Nephron progenitor cell (in vitro differentiated cells): ENCODE data around the gene GALK2.

Source experiments
- DNase-seq: peaks from one replicate; pipeline ENCODE4 v3.0.0; 2021
- H3K27ac Mint-ChIP-seq: 2 replicates; pipeline ENCODE4 v1.8.0; 2021; ENCODE audit warnings: mild to moderate bottlenecking, moderate library complexity, mixed read lengths
- H3K27me3 Mint-ChIP-seq: 2 replicates; pipeline ENCODE4 v1.8.0; 2021; ENCODE audit warnings: mild to moderate bottlenecking, low read depth, mixed read lengths; ENCODE audit not compliant: poor library complexity
- H3K36me3 Mint-ChIP-seq: 2 replicates; pipeline ENCODE4 v1.8.0; 2021; ENCODE audit warnings: low read depth, mixed read lengths
- H3K4me1 Mint-ChIP-seq: 2 replicates; pipeline ENCODE4 v1.8.0; 2021; ENCODE audit warnings: mixed read lengths
- H3K4me3 Mint-ChIP-seq: 2 replicates; pipeline ENCODE4 v1.8.0; 2021; ENCODE audit warnings: mild to moderate bottlenecking, moderate library complexity, mixed read lengths
- H3K9me3 Mint-ChIP-seq: 2 replicates; pipeline ENCODE4 v1.8.0; 2021; ENCODE audit warnings: mild to moderate bottlenecking, moderate library complexity, mixed read lengths
- CTCF ChIP-seq: fragments of 200-600 bp; sonication (generic); IDR thresholded peaks from 2 replicates; pipeline ENCODE4 v1.5.0; 2021; ENCODE audit warnings: antibody characterized with exemption

Gene GALK2

GRCh38 chr15:49185473-49185872, 15.4 kb downstream of the GALK2 start:
- no peak for TF ChIP-seq CTCF
- H3K4me3 Mint-ChIP-seq, result no peak overlapping the region
- H3K27me3 Mint-ChIP-seq, result no peaks in the 10 kb centered on the region
- H3K9me3 Mint-ChIP-seq, result peaks cover 18% of the 10 kb centered on the region
- peaks cover 27% of the 10 kb centered on the region for H3K36me3 Mint-ChIP-seq
- no peak for DNase-seq
- H3K4me1 Mint-ChIP-seq, result peaks cover 6% of the 10 kb centered on the region
- no peak overlapping the region for H3K27ac Mint-ChIP-seq

DNA sequence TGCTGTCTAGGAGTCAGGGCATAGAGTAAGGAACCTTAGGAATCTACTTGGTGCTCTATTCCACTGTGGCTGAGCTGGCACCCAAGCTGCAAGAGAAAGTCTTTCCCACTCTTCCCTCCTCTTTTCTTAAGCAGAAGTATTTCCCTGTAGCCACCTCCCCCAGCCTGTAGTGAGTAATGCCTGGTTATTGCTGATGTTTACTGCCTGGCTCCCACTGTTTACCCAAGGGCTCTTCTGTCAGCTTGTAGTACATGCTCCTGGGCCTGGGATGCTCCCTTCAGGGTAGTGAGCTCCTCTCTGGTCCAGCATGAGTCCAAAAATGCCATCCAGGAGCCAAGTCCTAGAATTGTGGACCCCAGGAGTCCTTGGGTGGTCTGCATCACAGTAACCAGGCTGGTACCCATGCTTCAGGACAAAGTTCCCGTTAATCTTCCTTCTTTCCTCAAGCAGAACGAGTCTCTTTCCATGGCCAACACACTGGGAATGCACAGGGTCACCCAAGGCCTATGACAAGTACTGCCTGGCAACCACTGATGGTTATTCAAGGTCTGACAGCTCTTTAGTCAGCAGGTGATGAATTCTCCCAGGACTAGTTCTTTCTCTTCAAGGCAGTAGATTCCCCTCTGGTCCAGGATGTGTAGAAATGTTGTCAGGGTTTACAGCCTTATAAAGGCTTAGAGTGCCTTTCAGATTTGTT, 17.6 kb downstream of the GALK2 start:
- Mint-ChIP-seq H3K4me3 (no peak overlapping the region), H3K9me3 (peaks cover 11% of the 10 kb centered on the region), H3K4me1 (peaks cover 6% of the 10 kb centered on the region), H3K27me3 (no peaks in the 10 kb centered on the region), H3K27ac (no peak overlapping the region), H3K36me3 (peaks cover 22% of the 10 kb centered on the region)
- DNase-seq, result no peak
- TF ChIP-seq CTCF, result no peak

GRCh38 chr15:49188933-49189332, 18.9 kb downstream of the GALK2 start:
- Mint-ChIP-seq H3K9me3 (peaks cover 9% of the 10 kb centered on the region), H3K27ac (no peak overlapping the region), H3K4me1 (peaks cover 6% of the 10 kb centered on the region), H3K4me3 (no peak overlapping the region), H3K36me3 (peaks cover 16% of the 10 kb centered on the region), H3K27me3 (no peaks in the 10 kb centered on the region)
- DNase-seq, result no peak
- no peak for TF ChIP-seq CTCF

- Mint-ChIP-seq H3K4me1 (peaks cover 6% of the 10 kb centered on the region), H3K9me3 (peaks cover 9% of the 10 kb centered on the region), H3K27me3 (no peaks in the 10 kb centered on the region), H3K36me3 (peaks cover 16% of the 10 kb centered on the region), H3K27ac (no peak overlapping the region), H3K4me3 (no peak overlapping the region)
- no peak for DNase-seq
- TF ChIP-seq CTCF, result no peak
Observed at GRCh38 chr15:49189631-49190030, 19.6 kb downstream of the GALK2 start.

GRCh38 chr15:49190586-49190985, 20.5 kb downstream of the GALK2 start:
- Mint-ChIP-seq H3K4me1 (peaks cover 6% of the 10 kb centered on the region), H3K4me3 (no peak overlapping the region), H3K9me3 (peaks cover 6% of the 10 kb centered on the region), H3K36me3 (peaks cover 13% of the 10 kb centered on the region), H3K27me3 (no peaks in the 10 kb centered on the region), H3K27ac (no peak overlapping the region)
- no peak for DNase-seq
- no peak for TF ChIP-seq CTCF

GRCh38 chr15:49191892-49192291, 21.8 kb downstream of the GALK2 start:
- peaks cover 3% of the 10 kb centered on the region for H3K36me3 Mint-ChIP-seq
- TF ChIP-seq CTCF, result no peak
- H3K9me3 Mint-ChIP-seq, result no peaks in the 10 kb centered on the region
- no peak for DNase-seq
- H3K4me1 Mint-ChIP-seq, result peaks cover 6% of the 10 kb centered on the region
- no peak overlapping the region for H3K4me3 Mint-ChIP-seq
- H3K27ac Mint-ChIP-seq, result no peak overlapping the region
- H3K27me3 Mint-ChIP-seq, result no peaks in the 10 kb centered on the region
